ENCODE measurements around the gene CIAO2A. TPM values are rescaled to one million over a fixed set of nuclear protein-coding genes. Genes with fewer than 3 reads are reported as not detected.

Gene CIAO2A
- total and polyA plus RNA-seq, 12 donors: 36.4 to 118 (median 58.9) TPM

DNA sequence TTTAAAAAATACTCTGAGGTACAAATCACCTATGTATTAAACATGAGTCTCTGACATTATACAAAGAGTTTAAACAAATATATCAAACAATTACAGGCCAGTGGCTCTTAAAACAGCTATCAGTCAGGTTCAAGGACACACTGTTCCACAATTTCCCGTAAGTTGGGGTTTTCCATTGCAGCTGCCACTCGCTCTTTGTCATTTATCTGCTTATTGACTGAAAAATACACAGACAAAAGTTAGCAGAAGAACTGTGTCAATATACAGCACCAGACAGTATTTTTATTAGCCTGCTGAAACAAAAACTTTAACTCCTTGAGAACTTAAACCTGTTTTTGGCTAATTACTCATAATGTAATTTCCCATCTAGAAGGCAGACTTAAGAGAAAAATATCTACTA, 20.8 kb downstream of the CIAO2A start:
- WGBS, 2 donors: 81 to 98% methylated on average over 2 of the region's 2 CpGs
- H3K36me3 ChIP-seq: peaks cover 0 to 49% (median 25%) of the 10 kb centered on the region in 9 donors
- peak overlapping the region in 1 of 10 donors; percentile 11 for H3K27ac ChIP-seq
- no peak overlapping the region for H3K4me3 ChIP-seq
- TF ChIP-seq, protein P1, sequence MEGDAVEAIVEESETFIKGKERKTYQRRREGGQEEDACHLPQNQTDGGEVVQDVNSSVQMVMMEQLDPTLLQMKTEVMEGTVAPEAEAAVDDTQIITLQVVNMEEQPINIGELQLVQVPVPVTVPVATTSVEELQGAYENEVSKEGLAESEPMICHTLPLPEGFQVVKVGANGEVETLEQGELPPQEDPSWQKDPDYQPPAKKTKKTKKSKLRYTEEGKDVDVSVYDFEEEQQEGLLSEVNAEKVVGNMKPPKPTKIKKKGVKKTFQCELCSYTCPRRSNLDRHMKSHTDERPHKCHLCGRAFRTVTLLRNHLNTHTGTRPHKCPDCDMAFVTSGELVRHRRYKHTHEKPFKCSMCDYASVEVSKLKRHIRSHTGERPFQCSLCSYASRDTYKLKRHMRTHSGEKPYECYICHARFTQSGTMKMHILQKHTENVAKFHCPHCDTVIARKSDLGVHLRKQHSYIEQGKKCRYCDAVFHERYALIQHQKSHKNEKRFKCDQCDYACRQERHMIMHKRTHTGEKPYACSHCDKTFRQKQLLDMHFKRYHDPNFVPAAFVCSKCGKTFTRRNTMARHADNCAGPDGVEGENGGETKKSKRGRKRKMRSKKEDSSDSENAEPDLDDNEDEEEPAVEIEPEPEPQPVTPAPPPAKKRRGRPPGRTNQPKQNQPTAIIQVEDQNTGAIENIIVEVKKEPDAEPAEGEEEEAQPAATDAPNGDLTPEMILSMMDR (IDR thresholded peaks at IDR 0.05): no peak
- H3K9me3 ChIP-seq: no peaks in the 10 kb centered on the region
- DNase-seq: no peak
- peaks cover 0 to 57% (median 20%) of the 10 kb centered on the region in 9 donors for H3K4me1 ChIP-seq
- no peak for ATAC-seq
- intact Hi-C loops (cut with DNase I): loop anchor here in 2 of 10 donors (5.0 kb wide), 1 partner anchor 461 kb away; no protein-coding TSS in a partner anchor
- H3K27me3 ChIP-seq: no peaks in the 10 kb centered on the region

DNA sequence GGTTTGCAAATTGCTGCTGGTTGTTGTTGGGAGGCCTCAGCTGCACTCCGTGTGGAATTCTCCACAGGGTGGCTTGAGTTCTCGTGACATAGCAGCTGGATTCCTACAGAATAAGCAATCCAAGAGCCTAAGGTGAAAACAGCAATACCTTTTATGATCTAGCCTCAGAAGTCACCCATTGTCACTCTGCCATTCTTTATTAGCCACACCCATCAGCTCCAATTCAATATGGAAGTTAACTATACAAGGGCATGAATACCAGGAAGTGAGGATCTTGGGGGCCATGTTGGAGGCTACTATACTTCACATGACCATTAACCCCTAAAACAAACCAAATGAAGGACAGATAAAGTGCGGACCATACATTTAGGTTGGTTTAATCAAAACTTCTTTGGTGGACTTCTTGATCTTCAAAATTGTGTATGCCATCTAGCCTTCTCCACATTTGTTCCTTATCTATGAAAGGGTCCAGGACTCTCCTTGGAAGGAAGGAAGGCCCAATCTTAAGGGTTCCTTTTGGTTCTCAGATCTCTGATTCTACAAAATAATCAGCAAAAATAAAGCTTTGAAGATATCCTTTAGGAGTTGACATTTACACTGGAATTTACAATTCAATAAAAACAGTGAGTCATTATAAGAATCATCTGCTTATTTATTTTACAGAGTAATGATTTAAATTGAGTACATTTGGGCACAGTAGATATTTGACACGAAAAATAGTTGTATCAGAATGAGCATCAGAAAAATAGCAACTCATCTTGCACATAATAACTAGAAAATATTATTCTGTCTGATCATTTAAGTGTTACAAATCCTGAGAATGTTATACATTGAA, 21.5 kb downstream of the CIAO2A start:
- Histone ChIP-seq H3K27ac (peak overlapping the region in 9 of 10 donors; percentile 26 to 73 (median 46)), H3K27me3 (no peaks in the 10 kb centered on the region), H3K36me3 (peaks cover 0 to 46% (median 25%) of the 10 kb centered on the region in 9 donors), H3K4me3 (no peak overlapping the region), H3K4me1 (peaks cover 0 to 62% (median 27%) of the 10 kb centered on the region in 9 donors), H3K9me3 (no peaks in the 10 kb centered on the region)
- intact Hi-C loops (cut with DNase I): loop anchor here in 2 of 10 donors (5.0 kb wide), 1 partner anchor 460 kb away; no protein-coding TSS in a partner anchor
- ATAC-seq: no peak
- no peak for DNase-seq
- TF ChIP-seq, protein P1 (IDR thresholded peaks at IDR 0.05): no peak
- 90 to 97% methylated on average over 4 of the region's 4 CpGs for WGBS, 2 donors

DNA sequence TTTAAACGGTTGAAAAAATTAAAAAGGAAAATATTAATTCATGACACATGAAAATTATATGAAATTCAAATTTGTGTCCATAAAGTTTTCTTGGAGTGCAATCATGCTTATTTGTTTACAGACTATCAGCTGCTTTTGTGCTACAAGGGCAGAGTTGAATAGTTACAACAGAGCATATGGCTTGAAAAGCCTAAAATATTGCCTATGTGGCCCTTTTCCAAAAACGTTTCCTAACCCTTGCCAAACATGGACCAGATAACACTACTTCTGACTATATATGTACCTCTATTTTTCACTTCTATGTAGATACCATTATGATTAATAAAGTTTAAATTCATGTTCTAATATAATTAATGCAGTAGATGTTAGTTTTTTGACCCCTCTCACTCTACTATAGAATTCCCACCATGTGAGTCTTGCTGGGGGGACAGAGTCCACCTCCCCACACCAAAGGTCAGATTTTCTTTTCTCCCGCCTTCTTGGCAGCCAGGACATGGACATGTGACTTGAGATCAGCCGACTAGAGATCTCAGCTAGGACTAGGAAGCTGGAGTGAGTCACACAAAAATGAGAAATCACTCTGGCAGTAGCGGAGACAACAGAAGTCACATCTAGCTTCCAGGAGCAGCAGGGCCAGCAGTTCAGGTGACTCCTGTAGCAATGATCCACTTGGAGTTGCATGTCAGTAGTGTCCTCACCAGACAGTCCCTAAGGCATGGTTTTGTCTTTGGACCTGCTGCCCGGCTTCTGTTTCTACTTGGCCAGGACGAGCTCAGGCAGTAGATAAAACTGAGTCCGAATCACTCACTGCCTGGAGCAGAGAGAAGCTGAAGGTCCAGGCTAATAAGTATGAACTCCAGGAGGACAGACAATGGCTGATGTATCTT, 22.4 kb downstream of the CIAO2A start:
- no peak overlapping the region for H3K4me3 ChIP-seq
- peak in 1 of 2 donors; percentile 35 for DNase-seq
- peak overlapping the region in 9 of 10 donors; percentile 26 to 73 (median 46) for H3K27ac ChIP-seq
- WGBS, 2 donors: 41 to 46% methylated on average over 8 of the region's 8 CpGs
- intact Hi-C loops (cut with DNase I): loop anchor here in 2 of 10 donors (5.0 kb wide), 1 partner anchor 459 kb away; no protein-coding TSS in a partner anchor
- peaks cover 0 to 46% (median 25%) of the 10 kb centered on the region in 9 donors for H3K36me3 ChIP-seq
- no peaks in the 10 kb centered on the region for H3K9me3 ChIP-seq
- H3K27me3 ChIP-seq: no peaks in the 10 kb centered on the region
- peaks cover 0 to 58% (median 27%) of the 10 kb centered on the region in 9 donors for H3K4me1 ChIP-seq
- TF ChIP-seq, protein P1 (IDR thresholded peaks at IDR 0.05): no peak
- peak; percentile 49 to 84 (median 58) for ATAC-seq

DNA sequence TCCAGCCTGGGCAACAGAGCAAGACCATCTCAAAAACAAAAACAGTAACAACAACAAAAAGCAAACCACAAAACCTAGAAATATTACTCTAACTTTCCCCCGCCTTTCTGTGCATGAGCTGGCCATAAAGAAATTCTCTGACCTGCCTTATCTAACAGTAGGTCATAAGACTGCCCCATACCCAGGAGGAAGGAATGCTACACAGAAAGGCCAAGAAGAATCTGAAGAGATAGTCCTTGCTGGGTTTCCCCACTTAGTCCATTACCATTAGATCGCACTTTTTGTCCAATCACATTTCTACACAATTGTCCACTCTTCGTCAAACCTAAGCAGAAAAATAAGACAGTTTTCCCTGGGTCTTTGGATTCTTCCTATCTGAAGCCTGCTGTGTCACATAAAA, 23.5 kb downstream of the CIAO2A start:
- intact Hi-C loops (cut with DNase I): loop anchor here in 2 of 10 donors (5.0 kb wide), 1 partner anchor 458 kb away; no protein-coding TSS in a partner anchor
- Histone ChIP-seq H3K4me1 (peaks cover 0 to 54% (median 27%) of the 10 kb centered on the region in 9 donors), H3K27me3 (no peaks in the 10 kb centered on the region), H3K4me3 (no peak overlapping the region), H3K36me3 (peaks cover 0 to 39% (median 23%) of the 10 kb centered on the region in 9 donors), H3K9me3 (no peaks in the 10 kb centered on the region), H3K27ac (peak overlapping the region in 2 of 10 donors; percentile 46 to 73)
- WGBS, 2 donors: 99% methylated on average over 3 of the region's 3 CpGs
- DNase-seq: no peak
- ATAC-seq: no peak
- TF ChIP-seq, protein P1 (IDR thresholded peaks at IDR 0.05): no peak

Measured in heart right ventricle (tissue), 16 donors.